HG03460 (cell line): ENCODE measurements around the gene RCBTB2.

ENCODE experiments used
- ATAC-seq: cut with Tn5 transposase; IDR thresholded peaks from one replicate; pipeline ENCODE4 v1.9.1; 2021; ENCODE audit not compliant: unreplicated experiment

Gene RCBTB2

GRCh38 chr13:48496271-48497161 is 36.4 kb downstream of the RCBTB2 start:
- no peak for ATAC-seq

GRCh38 chr13:48494874-48495273 is 38.0 kb downstream of the RCBTB2 start:
- no peak for ATAC-seq

GRCh38 chr13:48493851-48494250 is 39.0 kb downstream of the RCBTB2 start:
- ATAC-seq = no peak

- no peak for ATAC-seq
These were observed 39.7 kb downstream of the RCBTB2 start for GRCh38 chr13:48493066-48493765.

- peak; percentile 85 for ATAC-seq
These were observed 40.3 kb downstream of the RCBTB2 start for GRCh38 chr13:48492470-48493065.

- peak; percentile 63 for ATAC-seq
These were observed 40.8 kb downstream of the RCBTB2 start for GRCh38 chr13:48492096-48492440.

- ATAC-seq = no peak
These were observed 41.3 kb downstream of the RCBTB2 start for GRCh38 chr13:48491423-48492095.

GRCh38 chr13:48490241-48490640 is 42.6 kb downstream of the RCBTB2 start:
- ATAC-seq = no peak

GRCh38 chr13:48489666-48490065 is 43.2 kb downstream of the RCBTB2 start:
- no peak for ATAC-seq

- ATAC-seq = no peak
These were observed 43.9 kb downstream of the RCBTB2 start for GRCh38 chr13:48488995-48489394.

GRCh38 chr13:48487968-48488367 is 44.9 kb downstream of the RCBTB2 start:
- no peak for ATAC-seq

- no peak for ATAC-seq
These were observed 46.0 kb downstream of the RCBTB2 start for GRCh38 chr13:48486836-48487235.

GRCh38 chr13:48486362-48486761 is 46.5 kb downstream of the RCBTB2 start:
- ATAC-seq = no peak

GRCh38 chr13:48485432-48485831 is 47.4 kb downstream of the RCBTB2 start:
- no peak for ATAC-seq

- ATAC-seq = no peak
These were observed 49.3 kb downstream of the RCBTB2 start for GRCh38 chr13:48483575-48483974.

- no peak for ATAC-seq
These were observed 54.5 kb downstream of the RCBTB2 start for GRCh38 chr13:48478391-48478790.

- no peak for ATAC-seq
These were observed 55.6 kb downstream of the RCBTB2 start for GRCh38 chr13:48477191-48477855.

- no peak for ATAC-seq
These were observed 56.2 kb downstream of the RCBTB2 start for GRCh38 chr13:48476686-48477085.

GRCh38 chr13:48476215-48476614 is 56.7 kb downstream of the RCBTB2 start:
- no peak for ATAC-seq

GRCh38 chr13:48475230-48475629 is 57.6 kb downstream of the RCBTB2 start:
- no peak for ATAC-seq
